22Rv1 (cell line): ENCODE measurements around the gene TXNDC5.

Experiments used
- ZFX ChIP-seq: fragments of 450-650 bp; IDR thresholded peaks from 2 replicates; pipeline ENCODE4 v1.6.1; 2017; ENCODE audit warnings: antibody characterized with exemption, borderline replicate concordance
- TF ChIP-seq, protein P1 (sequence below): fragments of 450-650 bp; IDR thresholded peaks from 2 replicates; pipeline ENCODE4 v1.5.1; 2017; ENCODE audit warnings: mild to moderate bottlenecking

DNA sequence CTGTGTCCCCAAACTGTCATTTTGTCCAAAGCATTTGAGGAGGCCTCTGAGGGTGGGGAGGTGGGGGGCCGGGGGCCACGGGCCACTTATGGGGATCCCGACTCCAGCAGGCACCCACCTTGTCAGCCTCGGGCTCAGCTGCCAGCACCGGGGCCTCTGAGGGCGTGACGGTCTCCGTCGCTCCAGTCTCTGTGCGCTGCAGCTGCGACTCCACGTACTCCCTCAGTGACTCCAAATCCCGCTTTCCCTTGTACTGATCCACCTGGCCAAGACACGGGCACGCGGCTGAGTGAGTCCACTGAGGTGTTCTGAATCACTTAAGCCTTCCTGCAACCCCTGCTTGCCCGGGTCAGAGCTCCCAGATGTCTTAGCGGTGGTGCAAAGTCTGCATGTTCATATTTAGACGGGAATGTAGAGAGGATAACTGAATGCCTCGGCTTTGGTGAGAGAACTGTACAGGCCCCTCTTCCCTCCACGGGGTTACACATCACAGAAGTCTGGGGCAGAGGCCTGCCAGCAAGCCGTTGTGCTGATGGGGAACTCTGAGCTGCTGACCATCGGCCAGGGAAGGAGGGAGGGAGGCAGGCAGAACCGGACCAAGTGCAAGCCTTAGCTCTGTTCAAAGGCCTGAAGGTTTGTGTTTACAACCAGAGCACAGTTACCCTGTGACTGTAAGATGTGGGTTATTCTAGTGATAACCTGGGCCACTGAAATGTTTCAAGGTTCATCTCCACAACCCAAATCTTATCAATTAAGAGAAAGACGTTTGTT is 21.8 kb downstream of the TXNDC5 start:
- TF ChIP-seq, protein P1, sequence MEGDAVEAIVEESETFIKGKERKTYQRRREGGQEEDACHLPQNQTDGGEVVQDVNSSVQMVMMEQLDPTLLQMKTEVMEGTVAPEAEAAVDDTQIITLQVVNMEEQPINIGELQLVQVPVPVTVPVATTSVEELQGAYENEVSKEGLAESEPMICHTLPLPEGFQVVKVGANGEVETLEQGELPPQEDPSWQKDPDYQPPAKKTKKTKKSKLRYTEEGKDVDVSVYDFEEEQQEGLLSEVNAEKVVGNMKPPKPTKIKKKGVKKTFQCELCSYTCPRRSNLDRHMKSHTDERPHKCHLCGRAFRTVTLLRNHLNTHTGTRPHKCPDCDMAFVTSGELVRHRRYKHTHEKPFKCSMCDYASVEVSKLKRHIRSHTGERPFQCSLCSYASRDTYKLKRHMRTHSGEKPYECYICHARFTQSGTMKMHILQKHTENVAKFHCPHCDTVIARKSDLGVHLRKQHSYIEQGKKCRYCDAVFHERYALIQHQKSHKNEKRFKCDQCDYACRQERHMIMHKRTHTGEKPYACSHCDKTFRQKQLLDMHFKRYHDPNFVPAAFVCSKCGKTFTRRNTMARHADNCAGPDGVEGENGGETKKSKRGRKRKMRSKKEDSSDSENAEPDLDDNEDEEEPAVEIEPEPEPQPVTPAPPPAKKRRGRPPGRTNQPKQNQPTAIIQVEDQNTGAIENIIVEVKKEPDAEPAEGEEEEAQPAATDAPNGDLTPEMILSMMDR = no peak
- TF ChIP-seq ZFX = no peak
